GM23338 (cell line): ENCODE measurements around the gene ABCA5. TPM values are rescaled to one million over a fixed set of nuclear protein-coding genes. Genes with fewer than 3 reads are reported as not detected.

Source experiments
- ATAC-seq: fragments of 200-7000 bp; cut with Tn5 transposase; 3 replicates; pipeline ENCODE4 v1.9.1; 2020
- DNase-seq: peaks from one replicate; pipeline ENCODE4 v3.0.0-alpha.2; 2015; ENCODE audit warnings: low spot score
- H2AFZ ChIP-seq: fragments of 200-600 bp; sonication (generic); 2 replicates; pipeline ENCODE4 v1.8.0; 2016; ENCODE audit warnings: antibody characterized with exemption, mild to moderate bottlenecking, moderate library complexity
- H3F3A ChIP-seq: fragments of 200-600 bp; sonication (generic); replicated peaks from 2 replicates; pipeline ENCODE4 v1.8.0; 2017; ENCODE audit warnings: antibody characterized with exemption, mixed run types, low read depth
- H3K27ac ChIP-seq: fragments of 200-600 bp; sonication (generic); 2 replicates; pipeline ENCODE4 v1.6.1; 2016; ENCODE audit warnings: low read depth
- H3K27me3 ChIP-seq: fragments of 200-600 bp; sonication (generic); 2 replicates; pipeline ENCODE4 v1.8.0; 2016; ENCODE audit warnings: mild to moderate bottlenecking, mixed run types, moderate library complexity; ENCODE audit not compliant: insufficient read depth
- H3K36me3 ChIP-seq: fragments of 200-600 bp; sonication (generic); 2 replicates; pipeline ENCODE4 v1.8.0; 2016; ENCODE audit warnings: mild to moderate bottlenecking; ENCODE audit not compliant: insufficient read depth
- H3K4me1 ChIP-seq: fragments of 200-600 bp; sonication (generic); 2 replicates; pipeline ENCODE4 v1.8.0; 2016; ENCODE audit warnings: mild to moderate bottlenecking, moderate library complexity; ENCODE audit not compliant: insufficient read depth
- H3K4me2 ChIP-seq: fragments of 200-600 bp; sonication (generic); 2 replicates; pipeline ENCODE4 v1.7.1; 2017; ENCODE audit warnings: mixed run types
- H3K4me3 ChIP-seq: fragments of 200-600 bp; sonication (generic); 2 replicates; pipeline ENCODE4 v1.6.1; 2016; ENCODE audit warnings: mixed run types
- H3K79me2 ChIP-seq: fragments of 200-600 bp; sonication (generic); replicated peaks from 2 replicates; pipeline ENCODE4 v1.8.0; 2017; ENCODE audit warnings: mild to moderate bottlenecking; ENCODE audit not compliant: insufficient read depth
- H3K9me2 ChIP-seq: fragments of 200-600 bp; sonication (generic); 2 replicates; pipeline ENCODE4 v1.8.0; 2017; ENCODE audit not compliant: insufficient read depth
- H4K20me1 ChIP-seq: fragments of 200-600 bp; sonication (generic); replicated peaks from 2 replicates; pipeline ENCODE4 v1.8.0; 2017; ENCODE audit warnings: mild to moderate bottlenecking; ENCODE audit not compliant: insufficient read depth
- H3K27ac Mint-ChIP-seq: 2 replicates; pipeline ENCODE4 v1.8.0; 2020; ENCODE audit warnings: inconsistent platforms, mild to moderate bottlenecking, moderate library complexity, mixed read lengths
- H3K27me3 Mint-ChIP-seq: 3 replicates; pipeline ENCODE4 v1.8.0; 2022; ENCODE audit warnings: low read depth, mild to moderate bottlenecking, moderate library complexity, mixed read lengths, inconsistent platforms; ENCODE audit not compliant: insufficient read depth, poor library complexity
- H3K36me3 Mint-ChIP-seq: 3 replicates; pipeline ENCODE4 v1.8.0; 2021; ENCODE audit warnings: low read depth, mild to moderate bottlenecking, inconsistent platforms, moderate library complexity, mixed read lengths
- H3K4me1 Mint-ChIP-seq: 3 replicates; pipeline ENCODE4 v1.8.0; 2020; ENCODE audit warnings: mild to moderate bottlenecking, inconsistent platforms, mixed read lengths
- H3K4me3 Mint-ChIP-seq: 3 replicates; pipeline ENCODE4 v1.8.0; 2021; ENCODE audit warnings: moderate library complexity, mild to moderate bottlenecking, inconsistent platforms, mixed read lengths
- H3K9me3 Mint-ChIP-seq: 3 replicates; pipeline ENCODE4 v1.8.0; 2020; ENCODE audit warnings: moderate library complexity, mild to moderate bottlenecking, inconsistent platforms, mixed read lengths
- CTCF ChIP-seq, 2 experiments: fragments of 200-600 bp in 1 of 2; sonication (generic) in 1 of 2; conservative IDR thresholded peaks; 2 replicates each; pipeline versions ENCODE4 v1.5.1 to v1.6.1; 2016 to 2017; ENCODE audit warnings: antibody characterized with exemption in 2 of 2, low read depth in 2 of 2, mild to moderate bottlenecking in 2 of 2, moderate library complexity in 1 of 2
- EZH2phosphoT487 ChIP-seq: fragments of 200-600 bp; sonication (generic); IDR thresholded peaks from one replicate; pipeline ENCODE4 v1.8.1; 2018; ENCODE audit warnings: antibody characterized with exemption; ENCODE audit not compliant: unreplicated experiment
- JUNB ChIP-seq: IDR thresholded peaks from one replicate; pipeline ENCODE4 v1.6.1; 2016; ENCODE audit warnings: antibody characterized with exemption; ENCODE audit not compliant: unreplicated experiment
- POLR2AphosphoS5 ChIP-seq: IDR thresholded peaks from 2 replicates; pipeline ENCODE4 v1.6.1; 2016; ENCODE audit warnings: antibody characterized with exemption, low read depth
- STAT1 ChIP-seq: IDR thresholded peaks from one replicate; pipeline ENCODE4 v1.6.1; 2016; ENCODE audit warnings: antibody characterized with exemption; ENCODE audit not compliant: unreplicated experiment
- ZNF462 ChIP-seq: fragments of 250-450 bp; sonication (Bioruptor Pico); IDR thresholded peaks from 2 replicates; pipeline ENCODE4 v1.5.0; 2020; ENCODE audit warnings: mild to moderate bottlenecking, moderate library complexity
- polyA plus RNA-seq: library from polyadenylated mRNA; unstranded; fragments of >200 nt; fragmentation: Nextera tagmentation; extraction: Ambion mirVana; gene quantifications from 2 replicates; pipeline ENCODE4 v1.2.1, GENCODE V29; 2016
- total RNA-seq: library from RNA; depleted of rRNA; stranded (reverse); fragments of >200 nt; shearing (Covaris generic); gene quantifications from 2 replicates; pipeline ENCODE4 v1.2.3, GENCODE V29; 2014
- TF ChIP-seq, protein P1 (sequence below): IDR thresholded peaks from 2 replicates; pipeline ENCODE4 v1.6.1; 2016; ENCODE audit warnings: antibody characterized with exemption

The ABCA5 gene
- total and polyA plus RNA-seq, 2 experiments from 2014 or later = 3.1 to 3.4 TPM

DNA sequence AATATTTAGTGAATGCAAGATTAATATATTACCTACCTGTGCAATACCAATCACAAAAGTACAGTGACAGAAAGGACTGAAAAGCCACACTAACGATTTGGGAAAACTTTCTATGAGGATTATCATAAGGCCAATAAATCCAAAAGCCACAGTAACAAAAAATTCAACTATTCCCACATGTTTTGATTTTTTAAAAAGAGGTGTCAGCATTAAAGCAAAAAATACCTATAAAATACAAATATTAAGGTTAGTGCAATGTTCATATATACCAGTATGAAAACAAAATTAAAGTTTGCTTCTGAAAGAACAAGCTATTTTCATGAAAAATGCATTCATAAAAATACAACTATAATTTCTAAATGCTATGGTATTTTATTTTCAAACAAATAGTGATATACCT, 24.3 kb downstream of the ABCA5 start (continued):
- no peak for TF ChIP-seq STAT1
- TF ChIP-seq JUNB = no peak
- no peak for TF ChIP-seq ZNF462
- no peak for TF ChIP-seq EZH2phosphoT487
- no peak for TF ChIP-seq POLR2AphosphoS5

DNA sequence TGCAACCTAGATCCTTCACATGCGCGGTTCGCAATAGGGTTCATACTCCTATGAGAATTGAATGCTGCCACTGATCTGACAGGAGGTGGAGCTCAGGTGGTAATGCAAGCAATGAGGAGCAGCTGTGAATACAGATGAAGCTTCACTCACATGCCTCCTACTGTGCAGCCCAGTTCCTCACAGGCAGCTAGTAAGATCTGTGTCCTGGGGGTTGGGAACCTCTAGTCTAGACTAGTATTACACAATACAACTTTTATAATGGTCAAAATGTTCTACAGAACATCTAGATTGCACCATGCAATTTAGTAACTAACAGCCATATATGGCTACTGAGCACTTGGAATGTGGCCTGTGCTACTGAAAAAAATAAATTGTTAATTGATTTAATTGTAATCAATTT, 26.7 kb downstream of the ABCA5 start:
- H3K9me3 Mint-ChIP-seq = peaks cover 5% of the 10 kb centered on the region; the same call in 1 of the 3 replicates
- Histone ChIP-seq H3K27ac (no peak overlapping the region), H3K4me3 (no peak overlapping the region), H3K79me2 (no peaks in the 10 kb centered on the region), H3F3A (no peaks in the 10 kb centered on the region), H3K4me1 (no peaks in the 10 kb centered on the region), H4K20me1 (no peaks in the 10 kb centered on the region), H3K27me3 (no peaks in the 10 kb centered on the region), H3K36me3 (no peaks in the 10 kb centered on the region), H3K9me2 (no peaks in the 10 kb centered on the region), H2AFZ (no peak overlapping the region), H3K4me2 (no peak overlapping the region)
- DNase-seq = no peak
- H3K27me3 Mint-ChIP-seq = no peaks in the 10 kb centered on the region
- ATAC-seq = no peak
- no peaks in the 10 kb centered on the region for H3K36me3 Mint-ChIP-seq
- H3K4me3 Mint-ChIP-seq = no peak overlapping the region
- no peak overlapping the region for H3K27ac Mint-ChIP-seq
- H3K4me1 Mint-ChIP-seq = no peaks in the 10 kb centered on the region
- TF ChIP-seq, protein P1, sequence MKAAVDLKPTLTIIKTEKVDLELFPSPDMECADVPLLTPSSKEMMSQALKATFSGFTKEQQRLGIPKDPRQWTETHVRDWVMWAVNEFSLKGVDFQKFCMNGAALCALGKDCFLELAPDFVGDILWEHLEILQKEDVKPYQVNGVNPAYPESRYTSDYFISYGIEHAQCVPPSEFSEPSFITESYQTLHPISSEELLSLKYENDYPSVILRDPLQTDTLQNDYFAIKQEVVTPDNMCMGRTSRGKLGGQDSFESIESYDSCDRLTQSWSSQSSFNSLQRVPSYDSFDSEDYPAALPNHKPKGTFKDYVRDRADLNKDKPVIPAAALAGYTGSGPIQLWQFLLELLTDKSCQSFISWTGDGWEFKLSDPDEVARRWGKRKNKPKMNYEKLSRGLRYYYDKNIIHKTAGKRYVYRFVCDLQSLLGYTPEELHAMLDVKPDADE = no peak
- TF ChIP-seq POLR2AphosphoS5 (no peak), CTCF (conservative IDR thresholded peaks at IDR 0.05; ENCODE audit: low read depth in 2 of 2) (no peak), EZH2phosphoT487 (no peak), JUNB (no peak), ZNF462 (no peak)
